DOHH2 (cell line): ENCODE measurements around the gene HIVEP3.

ENCODE experiments used
- EZH2phosphoT487 ChIP-seq: fragments of 200-600 bp; sonication (generic); IDR thresholded peaks from 2 replicates; pipeline ENCODE4 v1.6.1; 2017; ENCODE audit warnings: borderline replicate concordance, mild to moderate bottlenecking, antibody characterized with exemption, low read length, moderate library complexity, mixed read lengths
- TF ChIP-seq, protein P1 (sequence below): fragments of 200-600 bp; sonication (generic); IDR thresholded peaks from one replicate; pipeline ENCODE4 v1.5.1; 2014; ENCODE audit warnings: antibody characterized with exemption, mild to moderate bottlenecking, low read depth, low read length; ENCODE audit not compliant: poor library complexity, severe bottlenecking

DNA sequence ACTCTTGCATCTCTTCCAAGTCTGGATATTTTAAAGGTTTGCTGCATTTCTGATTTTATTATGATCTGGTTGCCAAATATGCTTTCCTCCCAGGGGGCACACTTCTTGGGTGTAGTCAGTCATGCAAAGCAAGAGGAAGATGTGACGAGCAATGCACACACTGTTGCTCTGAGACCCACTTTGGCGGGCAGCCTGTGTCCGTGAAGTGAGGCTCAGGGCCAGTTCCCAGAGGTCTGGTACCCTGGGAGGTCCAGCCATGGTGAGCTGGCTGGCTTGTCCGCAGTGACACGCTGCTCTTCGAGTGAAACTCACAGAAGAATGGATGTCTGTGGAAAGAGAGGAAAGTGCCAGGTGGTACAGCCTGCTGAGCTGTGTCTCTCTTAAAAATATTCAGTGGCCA lies 381.5 kb downstream of the HIVEP3 start:
- TF ChIP-seq, protein P1, sequence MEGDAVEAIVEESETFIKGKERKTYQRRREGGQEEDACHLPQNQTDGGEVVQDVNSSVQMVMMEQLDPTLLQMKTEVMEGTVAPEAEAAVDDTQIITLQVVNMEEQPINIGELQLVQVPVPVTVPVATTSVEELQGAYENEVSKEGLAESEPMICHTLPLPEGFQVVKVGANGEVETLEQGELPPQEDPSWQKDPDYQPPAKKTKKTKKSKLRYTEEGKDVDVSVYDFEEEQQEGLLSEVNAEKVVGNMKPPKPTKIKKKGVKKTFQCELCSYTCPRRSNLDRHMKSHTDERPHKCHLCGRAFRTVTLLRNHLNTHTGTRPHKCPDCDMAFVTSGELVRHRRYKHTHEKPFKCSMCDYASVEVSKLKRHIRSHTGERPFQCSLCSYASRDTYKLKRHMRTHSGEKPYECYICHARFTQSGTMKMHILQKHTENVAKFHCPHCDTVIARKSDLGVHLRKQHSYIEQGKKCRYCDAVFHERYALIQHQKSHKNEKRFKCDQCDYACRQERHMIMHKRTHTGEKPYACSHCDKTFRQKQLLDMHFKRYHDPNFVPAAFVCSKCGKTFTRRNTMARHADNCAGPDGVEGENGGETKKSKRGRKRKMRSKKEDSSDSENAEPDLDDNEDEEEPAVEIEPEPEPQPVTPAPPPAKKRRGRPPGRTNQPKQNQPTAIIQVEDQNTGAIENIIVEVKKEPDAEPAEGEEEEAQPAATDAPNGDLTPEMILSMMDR: no peak
- TF ChIP-seq EZH2phosphoT487: no peak
